ENCODE results near the gene TRIM47. TPM values are rescaled to one million over a fixed set of nuclear protein-coding genes. Genes with fewer than 3 reads are reported as not detected.
A peak's percentile ranks its signal among the peaks of the same experiment; 100 is the strongest.

The TRIM47 gene
- total and polyA plus RNA-seq, 2 of the 13 experiments (the other 11 are each of a cell fraction or from before 2014, with no cell fraction given), result 33.5 to 82.0 TPM

GRCh38 chr17:75876190-75876937 lies 2.0 kb downstream of the TRIM47 start (continued):
- TF ChIP-seq SKIL (CRISPR knock-in tag; IDR thresholded peaks at IDR 0.05; ENCODE audit: borderline replicate concordance) (peak; percentile 92; the same call in 1 of the 2 replicates), NR3C1 (CRISPR knock-in tag; IDR thresholded peaks at IDR 0.05) (no peak), JUN (CRISPR knock-in tag; IDR thresholded peaks at IDR 0.05) (peak; percentile 86; the same call in 1 of the 2 replicates), ZMYM2 (CRISPR knock-in tag; IDR thresholded peaks at IDR 0.05) (peak; percentile 91), ZFY (CRISPR knock-in tag; IDR thresholded peaks at IDR 0.05) (peak; percentile 91), RELA (CRISPR knock-in tag; IDR thresholded peaks at IDR 0.05) (0 out of 2 replicates have a peak, but pooled peaks have one; percentile 6), ZUFSP (CRISPR knock-in tag; IDR thresholded peaks at IDR 0.05; ENCODE audit: borderline replicate concordance) (no peak), ZHX2 (IDR thresholded peaks at IDR 0.05; ENCODE audit: low read depth) (peak; percentile 84), ZHX2 (CRISPR knock-in tag; IDR thresholded peaks at IDR 0.05; ENCODE audit: borderline replicate concordance) (0 out of 2 replicates have a peak, but pooled peaks have one; percentile 7), SRY (CRISPR knock-in tag; IDR thresholded peaks at IDR 0.05) (no peak; the same call in none of the 2 replicates), FOSL1 (CRISPR knock-in tag; IDR thresholded peaks at IDR 0.05; ENCODE audit: borderline replicate concordance) (peak; percentile 7; the same call in 1 of the 2 replicates), NFIB (CRISPR knock-in tag; IDR thresholded peaks at IDR 0.05; ENCODE audit: borderline replicate concordance) (0 out of 2 replicates have a peak, but pooled peaks have one; percentile 8), ZNF503 (CRISPR knock-in tag; IDR thresholded peaks at IDR 0.05) (peak; percentile 49; the same call in 1 of the 2 replicates), GPN1 (CRISPR knock-in tag; IDR thresholded peaks at IDR 0.05; ENCODE audit: borderline replicate concordance) (peak; percentile 8; the same call in 1 of the 2 replicates), MBD4 (IDR thresholded peaks at IDR 0.05; ENCODE audit: borderline replicate concordance, low read length) (no peak)

Data from HepG2 (cell line).